IPS-18c (cell line): ENCODE measurements around the gene SCN4B.

Experiments
- H3K4me3 ChIP-seq: 2 replicates; pipeline ENCODE4 v1.7.0; 2013; ENCODE audit warnings: low read depth, mild to moderate bottlenecking, low read length, moderate library complexity; ENCODE audit not compliant: insufficient read depth
- H3K9me3 ChIP-seq: one replicate; pipeline ENCODE4 v1.6.1; 2013; ENCODE audit warnings: mild to moderate bottlenecking, low read length, moderate library complexity; ENCODE audit not compliant: control insufficient read depth, insufficient read depth

Gene SCN4B

DNA sequence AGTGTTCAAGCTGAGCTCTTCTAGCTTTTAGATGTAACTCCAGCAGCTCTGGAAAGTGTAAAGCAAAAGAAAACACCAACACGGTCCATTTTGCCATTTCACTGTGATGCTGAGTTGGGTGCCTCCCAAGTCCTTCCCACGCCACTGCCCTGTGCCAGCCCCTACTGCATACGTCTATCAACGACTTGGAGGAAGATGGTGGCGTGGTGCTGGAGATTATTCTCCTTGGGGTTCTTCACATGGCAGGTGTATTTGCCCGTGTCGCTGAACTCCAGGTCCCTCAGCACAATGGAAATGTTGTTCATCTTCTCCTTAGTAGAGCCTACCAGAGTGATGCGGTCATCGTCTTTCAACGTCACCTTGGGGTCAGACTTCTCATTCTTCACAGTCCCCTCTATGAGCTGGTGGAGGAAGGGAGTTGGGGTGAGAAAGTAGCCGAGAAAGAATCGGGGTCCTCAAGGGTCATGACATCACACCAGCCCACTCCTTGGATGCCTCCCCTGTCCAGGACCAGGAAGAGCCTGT lies 8.9 kb downstream of the SCN4B start:
- no peak overlapping the region for H3K4me3 ChIP-seq
- H3K9me3 ChIP-seq, result no peaks in the 10 kb centered on the region

- Histone ChIP-seq H3K9me3 (no peaks in the 10 kb centered on the region), H3K4me3 (no peak overlapping the region)
These were observed 9.8 kb downstream of the SCN4B start for GRCh38 chr11:118142809-118143208.

- Histone ChIP-seq H3K4me3 (no peak overlapping the region), H3K9me3 (no peaks in the 10 kb centered on the region)
These were observed 10.5 kb downstream of the SCN4B start for GRCh38 chr11:118142081-118142480.

- H3K9me3 ChIP-seq, result no peaks in the 10 kb centered on the region
- H3K4me3 ChIP-seq, result no peak overlapping the region
These were observed 13.0 kb downstream of the SCN4B start for GRCh38 chr11:118139578-118139977.

DNA sequence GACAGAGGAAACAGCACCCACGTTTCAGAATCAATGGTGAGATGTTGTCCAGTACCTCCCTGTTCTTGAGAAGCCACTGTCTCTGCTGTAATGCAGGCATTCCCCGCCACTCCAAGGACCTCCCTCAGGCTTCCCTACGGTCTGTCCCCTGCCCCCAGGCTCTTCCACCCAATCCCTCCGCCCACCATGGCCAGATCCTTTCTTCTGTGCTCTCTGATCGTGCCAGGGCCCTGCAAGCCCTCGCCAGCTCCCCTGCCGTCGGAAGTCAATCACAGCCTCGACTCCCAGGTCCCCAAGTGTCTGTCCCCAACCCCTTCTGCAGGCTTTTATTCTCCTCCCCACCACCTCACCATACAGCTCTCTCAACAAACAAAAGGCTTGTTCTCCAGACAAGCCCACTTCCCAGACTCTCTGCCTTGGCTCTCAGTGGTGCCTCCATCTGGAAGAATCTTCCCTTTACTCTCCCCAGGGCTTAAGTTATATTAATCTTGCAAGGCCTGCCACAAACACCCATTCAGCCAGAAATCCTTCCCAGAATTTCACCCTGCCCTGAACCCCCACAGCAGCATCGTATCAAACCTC lies 13.7 kb downstream of the SCN4B start:
- Histone ChIP-seq H3K9me3 (no peaks in the 10 kb centered on the region), H3K4me3 (no peak overlapping the region)

GRCh38 chr11:118136801-118137200 lies 15.8 kb downstream of the SCN4B start:
- Histone ChIP-seq H3K4me3 (no peak overlapping the region), H3K9me3 (no peaks in the 10 kb centered on the region)

GRCh38 chr11:118136341-118136740 lies 16.3 kb downstream of the SCN4B start:
- Histone ChIP-seq H3K4me3 (no peak overlapping the region), H3K9me3 (no peaks in the 10 kb centered on the region)

DNA sequence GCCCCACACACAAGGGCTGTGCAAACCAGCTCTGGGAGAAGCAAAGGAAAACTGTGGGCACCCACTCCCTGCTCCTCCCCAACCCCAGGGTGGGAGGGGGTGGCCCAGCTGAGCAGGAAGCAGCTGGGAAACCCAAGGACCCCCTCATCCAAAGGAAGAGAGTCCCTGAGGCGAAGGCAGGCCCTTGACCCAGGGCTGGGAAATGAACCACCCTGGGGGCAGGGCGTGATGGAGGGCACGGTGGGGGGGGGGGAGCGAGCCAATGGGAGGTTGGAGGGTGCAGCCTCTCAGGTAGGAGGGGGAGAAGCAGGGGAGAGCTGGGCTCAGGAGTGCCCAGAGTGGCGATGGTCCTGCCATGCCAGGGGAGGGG lies 16.8 kb downstream of the SCN4B start:
- no peaks in the 10 kb centered on the region for H3K9me3 ChIP-seq
- H3K4me3 ChIP-seq, result no peak overlapping the region

GRCh38 chr11:118135051-118135795 lies 17.4 kb downstream of the SCN4B start:
- H3K9me3 ChIP-seq, result no peaks in the 10 kb centered on the region
- no peak overlapping the region for H3K4me3 ChIP-seq

DNA sequence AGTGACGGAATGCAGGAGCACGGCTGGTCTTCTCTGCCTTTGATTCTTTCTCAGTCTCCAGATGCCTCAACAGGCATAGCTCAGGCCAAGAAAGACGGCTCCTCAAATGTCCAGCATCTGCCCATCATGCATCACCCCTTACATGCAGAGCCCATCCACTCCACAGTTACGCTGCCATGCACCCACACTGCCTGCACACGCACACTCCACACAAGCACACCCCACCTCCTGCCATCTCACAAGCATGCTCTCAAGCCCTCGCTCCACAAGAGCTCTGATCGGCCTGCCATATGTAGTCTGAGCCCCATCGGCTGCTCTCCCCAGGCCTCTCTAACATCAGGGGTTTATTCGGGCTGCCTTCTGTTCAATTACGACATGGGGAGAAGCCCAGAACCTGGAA lies 18.8 kb downstream of the SCN4B start:
- no peaks in the 10 kb centered on the region for H3K9me3 ChIP-seq
- H3K4me3 ChIP-seq, result no peak overlapping the region

- no peak overlapping the region for H3K4me3 ChIP-seq
- no peaks in the 10 kb centered on the region for H3K9me3 ChIP-seq
These were observed 20.1 kb downstream of the SCN4B start for GRCh38 chr11:118132385-118133151.

DNA sequence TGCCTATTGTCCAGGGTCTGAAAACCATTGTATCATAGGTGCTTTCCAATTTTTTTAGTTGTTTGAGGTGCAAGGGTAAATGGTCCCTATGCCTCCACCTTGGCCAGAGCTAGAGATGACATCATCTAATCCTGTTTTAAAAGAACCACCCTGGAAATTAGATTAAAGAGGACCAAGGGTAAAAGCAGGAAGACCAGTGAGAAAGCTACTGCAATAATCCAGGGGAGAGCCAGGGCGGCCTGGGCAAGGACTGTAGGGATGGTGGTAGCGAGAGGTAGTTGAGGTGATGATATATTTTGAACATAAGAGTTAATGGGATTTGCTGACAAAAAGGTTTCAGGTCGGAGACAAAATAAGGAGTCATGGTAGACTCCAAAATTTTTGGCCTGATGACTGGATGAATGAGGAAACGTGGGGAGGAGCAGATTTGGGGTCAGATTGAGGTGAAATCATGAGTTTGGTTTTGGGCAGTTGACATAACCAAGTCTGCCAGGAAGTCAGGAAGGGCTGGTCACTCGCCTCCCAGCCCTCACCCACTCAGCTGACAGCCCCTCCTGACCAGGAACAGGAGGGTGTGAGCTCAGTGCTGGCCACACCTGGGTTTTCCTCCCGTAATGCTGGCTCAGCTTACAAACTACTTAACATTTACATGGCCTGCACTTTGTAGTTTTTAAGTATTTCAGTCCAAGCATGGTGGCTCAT lies 23.0 kb downstream of the SCN4B start:
- H3K9me3 ChIP-seq, result no peaks in the 10 kb centered on the region
- no peak overlapping the region for H3K4me3 ChIP-seq

DNA sequence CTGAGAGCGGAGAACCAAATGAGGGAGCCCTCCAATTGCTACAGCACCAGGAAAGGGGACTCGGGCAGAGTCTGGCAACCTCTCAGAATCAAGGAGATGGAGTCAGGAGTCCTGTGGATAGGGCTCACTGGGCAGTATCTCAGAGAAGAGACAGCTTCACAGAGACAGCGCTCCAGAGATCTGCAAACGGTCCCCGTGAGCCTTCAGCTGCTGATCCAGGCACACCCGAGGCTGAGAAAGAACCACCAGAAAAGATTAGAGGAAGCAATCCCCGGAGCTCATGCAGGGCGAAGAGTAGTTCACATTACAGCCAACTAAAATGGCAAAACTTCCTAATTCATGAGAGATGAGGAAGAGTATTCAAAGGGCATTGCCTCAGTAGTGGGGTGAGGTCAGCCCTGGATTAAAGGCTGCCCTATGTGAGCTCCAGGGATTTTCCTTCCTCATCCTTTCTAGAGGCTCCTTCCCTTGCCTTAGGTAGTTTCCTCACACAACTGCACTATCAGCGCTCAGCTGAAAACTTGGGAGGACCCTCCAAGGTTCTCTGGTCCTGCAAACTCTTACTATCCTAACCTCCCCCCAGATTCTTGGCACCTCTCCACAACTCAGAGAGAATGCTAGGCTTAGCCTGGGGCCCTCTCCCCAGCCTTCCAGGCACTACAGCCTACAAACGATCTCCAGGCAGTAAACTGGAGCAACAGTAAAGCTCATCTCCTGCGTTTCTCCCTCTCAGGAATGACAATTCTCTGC lies 23.7 kb downstream of the SCN4B start:
- Histone ChIP-seq H3K9me3 (no peaks in the 10 kb centered on the region), H3K4me3 (no peak overlapping the region)

DNA sequence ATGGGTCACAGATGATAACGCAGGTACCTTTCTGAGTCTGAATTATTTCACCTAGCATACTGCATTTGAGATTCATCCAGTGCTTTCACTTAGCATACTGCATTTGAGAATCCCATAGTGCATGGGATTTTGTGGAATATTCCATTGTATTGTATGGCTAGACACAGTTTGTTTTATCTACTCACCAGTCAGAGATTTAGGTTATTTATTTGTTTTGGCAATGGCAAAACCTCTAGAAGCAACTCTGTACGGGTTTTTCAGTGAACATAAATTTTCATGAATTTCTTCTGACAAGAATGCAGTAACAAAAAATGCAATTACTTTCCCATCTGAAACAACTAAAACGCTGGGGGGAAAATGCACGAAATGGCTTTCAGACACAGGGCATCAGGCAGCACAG lies 24.3 kb downstream of the SCN4B start:
- Histone ChIP-seq H3K4me3 (no peak overlapping the region), H3K9me3 (no peaks in the 10 kb centered on the region)

- no peaks in the 10 kb centered on the region for H3K9me3 ChIP-seq
- no peak overlapping the region for H3K4me3 ChIP-seq
These were observed 26.4 kb downstream of the SCN4B start for GRCh38 chr11:118126082-118126838.

GRCh38 chr11:118124929-118125535 lies 27.6 kb downstream of the SCN4B start:
- no peaks in the 10 kb centered on the region for H3K9me3 ChIP-seq
- H3K4me3 ChIP-seq, result no peak overlapping the region
